Fibroblast of skin of left quadriceps (primary cell): ENCODE measurements around the gene FN3KRP.

Experiments
- DNase-seq, 2 experiments: peaks; one replicate each; pipeline ENCODE4 v3.0.0-alpha.2; 2013; ENCODE audit warnings: low read depth in 2 of 2

FN3KRP gene

DNA sequence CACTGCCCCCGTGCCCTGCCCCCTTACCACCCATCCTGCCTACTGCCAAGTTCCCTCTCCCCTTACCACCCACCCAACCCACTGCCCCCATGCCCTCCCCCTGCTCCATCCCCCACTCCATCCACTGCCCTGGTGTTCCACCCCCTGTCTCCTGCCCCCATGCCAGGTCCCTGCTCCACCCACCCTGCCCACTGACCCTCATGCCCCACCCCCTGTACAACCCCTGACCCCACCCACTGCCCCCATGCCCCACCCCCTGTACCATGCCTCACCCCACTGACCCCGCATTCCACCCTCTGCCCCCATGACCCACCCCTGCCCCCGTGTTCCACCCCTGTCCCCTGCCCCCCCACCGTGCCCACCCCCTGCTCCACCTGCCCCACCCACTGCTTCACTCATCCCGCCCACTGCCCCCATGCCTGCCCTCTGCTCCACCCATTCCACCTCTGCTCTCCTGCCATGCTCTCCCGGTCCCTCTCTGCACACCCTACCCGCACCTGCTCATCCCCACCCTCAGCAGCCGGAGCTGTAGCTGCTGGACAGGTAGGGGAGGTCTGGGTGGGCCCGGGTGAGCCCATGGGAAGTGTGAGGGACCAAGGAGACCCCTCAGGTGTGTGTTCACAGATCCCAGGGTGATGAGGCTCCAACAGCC, 7.4 kb upstream of the FN3KRP start:
- DNase-seq: no peak

DNA sequence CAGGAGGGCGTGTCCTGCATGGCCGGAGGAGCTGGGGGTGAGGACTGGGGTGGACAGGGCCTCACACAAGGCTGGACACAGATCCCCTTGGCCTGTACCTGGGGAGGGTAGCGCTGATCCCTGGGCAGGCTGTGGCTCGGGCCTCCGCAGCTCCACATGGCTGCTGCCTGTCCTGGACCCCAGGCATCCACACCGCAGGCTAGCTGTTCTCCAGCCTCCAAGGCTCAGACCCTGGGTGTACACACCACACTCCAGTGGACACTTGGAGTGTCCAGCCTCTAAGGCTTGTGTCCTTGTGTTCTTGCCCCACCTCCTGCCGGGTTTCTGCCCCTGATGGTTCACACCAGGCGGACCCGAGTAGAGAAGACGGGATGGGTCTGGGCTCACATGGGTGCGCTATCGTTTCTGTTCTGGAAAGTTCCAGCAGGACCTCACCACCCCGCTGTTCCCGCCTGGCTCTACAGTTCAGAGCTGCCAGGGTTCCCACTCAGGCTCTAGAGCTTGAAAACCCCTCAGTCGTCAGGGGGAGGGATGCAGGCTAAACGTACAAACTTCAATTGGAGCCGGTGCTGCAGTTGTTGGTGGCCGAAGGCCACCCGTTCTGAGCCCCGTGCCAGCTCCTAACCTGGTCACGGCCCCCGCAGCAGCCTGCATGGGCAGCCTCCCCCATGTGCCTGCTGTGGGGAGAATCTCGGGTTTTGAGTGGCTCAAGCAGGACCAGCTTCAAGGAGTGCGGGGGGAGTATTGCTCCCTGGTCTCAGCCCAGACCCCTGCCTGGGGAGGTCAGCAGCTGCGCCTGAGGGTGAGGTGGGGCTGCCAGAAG, 6.6 kb upstream of the FN3KRP start:
- DNase-seq: no peak

DNA sequence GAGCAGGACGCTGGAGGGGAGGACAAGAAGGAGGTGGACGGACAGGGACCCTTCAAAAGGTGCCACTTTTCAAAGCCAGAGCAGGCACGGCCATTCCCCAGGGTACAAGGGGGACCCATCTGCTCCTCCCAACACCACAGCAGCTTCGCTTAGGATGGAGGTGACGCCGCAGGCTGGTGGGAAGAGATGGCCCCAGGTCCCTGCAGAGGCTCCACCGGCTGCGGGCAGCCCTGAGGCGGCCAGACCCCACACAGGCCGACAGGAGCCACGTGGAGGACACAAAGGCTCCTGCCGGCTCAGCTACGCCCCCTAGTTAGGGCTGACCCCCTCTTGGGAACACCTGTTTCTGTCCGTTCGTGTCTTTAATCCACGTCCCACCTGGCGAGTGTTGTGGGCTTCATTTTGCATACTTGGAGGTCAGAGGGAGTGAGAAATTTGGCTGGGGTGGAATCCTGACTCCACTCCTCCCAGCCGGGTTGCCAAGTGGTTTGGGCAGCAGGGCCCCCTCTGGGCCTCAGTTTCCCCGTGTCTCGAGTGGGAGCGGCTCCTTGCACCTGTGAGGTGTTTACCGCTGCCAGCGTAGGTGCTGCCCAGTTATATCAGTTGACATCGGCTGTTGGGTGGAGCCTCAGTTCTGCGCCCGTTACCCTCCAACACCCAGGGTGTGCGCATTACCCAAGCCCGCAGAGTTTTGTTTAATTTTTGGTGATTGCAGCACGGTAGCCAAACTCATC, 5.8 kb upstream of the FN3KRP start:
- no peak for DNase-seq

DNA sequence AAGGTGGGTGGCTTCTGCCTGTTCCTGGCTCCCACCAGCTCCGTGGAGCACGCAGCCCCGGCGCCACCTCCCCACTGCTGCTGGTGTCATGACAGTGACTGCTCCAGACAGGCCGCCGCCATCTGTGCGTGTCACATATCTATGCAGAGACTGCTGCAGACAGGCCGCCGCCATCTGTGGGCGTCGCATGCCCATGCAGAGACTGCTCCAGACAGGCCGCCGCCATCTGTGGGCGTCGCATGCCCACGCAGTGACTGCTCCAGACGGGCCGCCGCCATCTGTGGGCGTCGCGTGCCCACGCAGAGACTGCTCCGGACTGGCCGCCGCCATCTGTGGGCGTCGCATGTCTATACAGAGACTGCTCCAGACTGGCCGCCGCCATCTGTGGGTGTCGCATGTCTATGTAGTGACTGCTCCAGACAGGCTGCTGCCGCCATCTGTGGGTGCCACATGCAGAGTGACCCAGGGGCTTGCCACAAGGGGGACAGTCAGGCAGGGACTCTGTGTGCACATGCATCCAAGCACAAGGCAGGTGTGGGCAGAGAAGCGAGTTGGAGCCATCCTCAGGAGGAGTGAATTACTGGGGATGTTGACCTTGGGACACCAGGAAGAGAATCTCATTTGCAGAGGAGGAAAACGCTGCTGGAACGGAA, 3.3 kb upstream of the FN3KRP start:
- no peak for DNase-seq

DNA sequence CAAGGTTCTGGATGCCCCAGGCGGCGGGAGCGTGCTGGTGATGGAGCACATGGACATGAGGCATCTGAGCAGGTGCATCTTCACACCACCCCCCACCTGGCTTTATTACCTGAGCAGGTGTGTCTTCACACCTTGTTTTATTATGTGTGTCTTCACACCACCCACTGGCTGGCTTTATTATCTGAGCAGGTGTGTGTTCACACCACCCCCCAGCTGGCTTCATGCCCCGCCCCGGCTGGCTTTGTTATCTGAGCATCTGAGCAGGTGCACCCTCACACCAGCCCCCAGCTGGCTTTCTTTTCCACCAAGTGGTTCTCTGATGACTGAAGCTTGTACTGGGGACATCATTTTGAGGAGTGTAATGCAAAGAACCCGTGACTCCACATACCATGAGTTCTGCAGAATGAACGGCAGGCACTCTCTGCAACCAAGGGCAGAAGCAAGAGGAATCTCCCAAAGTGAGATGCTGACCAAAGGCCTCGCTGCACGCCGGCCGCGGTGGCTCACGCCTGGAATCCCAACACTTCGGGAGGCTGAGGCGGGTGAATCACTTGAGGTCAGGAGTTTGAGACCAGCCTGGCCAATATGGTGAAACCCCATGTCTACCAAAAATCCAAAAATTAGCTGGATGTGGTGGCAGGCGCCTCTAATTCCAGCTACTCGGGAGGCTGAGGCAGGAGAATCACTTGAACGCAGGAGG, 2.6 kb downstream of the FN3KRP start:
- no peak for DNase-seq

DNA sequence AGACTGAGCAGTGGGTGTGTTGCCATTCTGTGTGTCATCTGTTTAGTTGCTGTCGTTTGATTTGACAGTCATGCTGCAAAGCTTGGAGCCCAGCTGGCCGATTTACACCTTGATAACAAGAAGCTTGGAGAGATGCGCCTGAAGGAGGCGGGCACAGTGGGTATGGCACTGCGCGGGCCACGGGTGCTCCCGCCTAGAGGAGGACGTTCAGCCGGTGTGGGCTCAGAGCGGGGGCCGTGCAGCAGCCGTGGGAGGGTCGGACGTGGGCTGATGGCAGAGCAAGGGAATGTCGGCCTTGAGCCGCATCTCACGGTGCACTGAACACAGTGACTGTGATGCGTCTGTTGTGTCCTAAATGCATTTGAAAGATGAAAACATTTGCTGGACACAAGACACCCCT, 3.7 kb downstream of the FN3KRP start:
- DNase-seq: no peak

DNA sequence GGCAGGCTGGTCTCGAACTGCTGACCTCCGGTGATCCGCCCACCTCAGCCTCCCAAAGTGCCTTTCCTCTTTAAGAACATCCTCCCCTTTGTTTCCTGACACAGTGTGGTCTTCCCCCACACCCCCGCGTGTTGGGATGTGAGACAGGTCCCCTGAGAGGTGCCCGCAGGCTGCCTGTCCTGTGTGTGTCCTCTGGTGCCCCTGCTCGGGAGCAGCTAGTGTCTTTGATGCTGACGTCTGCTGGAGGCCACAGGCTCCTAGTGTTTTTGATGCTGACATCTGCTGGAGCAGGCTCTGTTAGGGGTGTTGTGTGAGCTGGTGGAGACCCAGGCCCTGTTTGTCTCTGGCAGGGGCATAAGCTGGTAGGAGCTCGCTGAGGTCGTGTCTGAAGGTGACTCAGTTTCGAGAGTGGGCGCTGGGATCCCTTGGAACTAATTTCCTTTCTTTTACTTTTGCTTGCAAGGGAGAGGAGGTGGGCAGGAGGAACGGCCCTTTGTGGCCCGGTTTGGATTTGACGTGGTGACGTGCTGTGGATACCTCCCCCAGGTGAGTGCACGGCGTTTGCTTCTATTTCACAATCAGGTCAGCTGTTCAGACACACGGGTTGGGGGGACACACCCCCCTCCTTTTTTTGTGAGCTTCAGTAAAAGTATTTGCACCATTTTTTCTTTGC, 6.0 kb downstream of the FN3KRP start:
- DNase-seq: no peak

DNA sequence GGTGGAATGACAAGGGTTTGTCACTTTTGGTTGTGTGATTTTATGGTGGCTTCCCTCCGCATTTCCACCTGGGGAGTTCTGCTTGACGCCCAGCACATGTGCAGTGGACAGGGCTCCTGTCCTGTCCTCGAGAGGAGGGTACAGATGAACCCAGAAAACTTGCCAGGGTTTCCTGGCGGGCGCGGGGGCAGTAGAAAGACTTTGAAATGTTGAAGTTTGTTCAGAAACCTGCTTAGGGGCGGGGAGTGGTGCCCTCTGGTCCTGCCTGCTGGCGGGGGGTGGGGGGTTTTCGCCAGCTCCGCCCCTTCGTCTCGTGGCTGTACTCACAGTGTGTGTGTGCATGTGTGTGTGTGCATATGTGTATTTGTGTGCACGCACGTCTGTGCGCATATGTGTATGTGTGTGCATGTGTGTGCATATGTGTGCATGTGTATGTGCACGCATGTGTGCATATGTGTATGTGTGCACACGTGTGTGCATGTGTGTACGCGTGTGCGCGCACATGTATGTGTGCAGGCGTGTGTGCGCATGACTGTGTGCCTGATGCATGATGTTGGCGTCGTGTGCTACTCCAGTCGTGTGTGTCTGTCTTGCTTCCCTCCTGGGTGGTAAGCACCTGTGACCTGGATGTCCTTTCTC, 6.8 kb downstream of the FN3KRP start:
- no peak for DNase-seq

DNA sequence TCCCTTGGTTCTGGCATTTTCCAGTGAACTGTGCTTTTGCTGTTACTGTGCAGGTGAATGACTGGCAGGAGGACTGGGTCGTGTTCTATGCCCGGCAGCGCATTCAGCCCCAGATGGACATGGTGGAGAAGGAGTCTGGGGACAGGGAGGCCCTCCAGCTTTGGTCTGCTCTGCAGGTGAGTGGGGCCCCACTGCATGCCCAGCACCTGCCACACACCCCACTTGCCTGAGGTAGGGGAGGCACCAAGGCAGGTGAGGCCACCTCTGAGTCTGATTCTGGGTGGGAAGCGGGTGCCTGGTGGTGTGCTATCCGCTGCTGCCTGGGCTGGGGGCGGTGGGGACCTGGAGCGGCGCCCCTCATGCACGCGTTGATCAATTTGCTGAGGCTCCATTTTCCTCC, 9.9 kb downstream of the FN3KRP start:
- no peak for DNase-seq

DNA sequence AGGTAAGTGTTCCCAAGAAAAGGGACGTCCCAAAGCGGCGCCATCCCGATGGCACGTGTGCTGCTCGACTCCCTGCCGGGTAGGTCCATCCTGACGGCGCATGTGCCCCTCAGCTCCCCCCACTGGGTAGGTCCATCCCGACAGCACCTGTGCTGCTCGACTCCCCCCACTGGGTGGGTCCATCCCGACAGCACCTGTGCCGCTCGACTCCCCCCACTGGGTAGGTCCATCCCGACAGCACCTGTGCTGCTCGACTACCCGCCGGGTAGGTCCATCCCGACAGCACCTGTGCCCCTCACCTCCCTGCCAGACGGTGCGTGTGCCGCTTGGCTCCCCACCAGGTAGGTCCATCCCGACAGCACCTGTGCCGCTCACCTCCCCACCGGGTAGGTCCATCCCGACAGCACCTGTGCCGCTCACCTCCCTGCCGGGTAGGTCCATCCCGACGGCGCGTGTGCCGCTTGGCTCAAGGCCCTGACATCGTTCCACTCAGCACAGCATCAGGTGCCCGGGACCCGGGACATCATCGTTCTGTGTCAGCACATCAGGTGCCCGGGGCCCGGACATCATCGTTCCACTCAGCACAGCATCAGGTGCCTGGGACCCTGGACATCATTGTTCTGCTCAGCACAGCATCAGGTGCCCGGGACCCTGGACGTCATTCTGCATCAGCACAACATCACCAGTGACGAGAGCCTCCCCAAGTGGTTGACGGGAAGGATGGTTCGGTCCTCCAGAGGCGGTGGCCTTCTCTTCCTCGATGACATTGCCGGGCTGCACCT, 13.2 kb downstream of the FN3KRP start:
- no peak for DNase-seq

DNA sequence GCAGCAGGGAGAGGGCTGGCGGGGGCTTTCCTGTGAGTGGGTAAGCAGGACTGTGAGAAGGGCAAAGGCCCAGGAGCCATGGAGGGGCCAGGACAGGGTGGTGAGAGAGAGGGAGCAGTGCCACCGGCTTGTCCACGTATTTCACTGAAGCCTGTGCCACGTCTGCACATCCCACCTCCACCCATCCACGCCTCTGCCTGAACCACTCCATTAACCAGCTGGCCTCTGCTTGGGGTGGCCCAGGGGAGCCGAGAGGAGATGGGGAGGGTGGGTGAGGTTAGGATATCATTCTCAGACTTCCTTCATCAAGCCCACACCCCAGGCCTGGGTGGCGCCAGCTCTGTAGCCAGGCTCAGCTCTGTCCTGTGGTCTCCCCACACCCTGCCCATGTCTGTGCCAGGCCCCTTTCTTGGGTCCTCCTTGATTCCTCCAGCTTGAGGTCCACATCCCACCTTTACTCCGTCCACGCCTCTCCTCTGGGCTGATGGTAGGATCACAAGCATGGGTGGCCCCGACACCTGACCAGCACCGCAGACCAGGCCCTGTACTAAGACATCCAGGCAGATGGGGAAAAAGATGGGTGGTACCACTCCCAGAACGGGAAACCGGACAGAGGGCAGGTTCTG, 15.7 kb downstream of the FN3KRP start:
- DNase-seq: no peak

DNA sequence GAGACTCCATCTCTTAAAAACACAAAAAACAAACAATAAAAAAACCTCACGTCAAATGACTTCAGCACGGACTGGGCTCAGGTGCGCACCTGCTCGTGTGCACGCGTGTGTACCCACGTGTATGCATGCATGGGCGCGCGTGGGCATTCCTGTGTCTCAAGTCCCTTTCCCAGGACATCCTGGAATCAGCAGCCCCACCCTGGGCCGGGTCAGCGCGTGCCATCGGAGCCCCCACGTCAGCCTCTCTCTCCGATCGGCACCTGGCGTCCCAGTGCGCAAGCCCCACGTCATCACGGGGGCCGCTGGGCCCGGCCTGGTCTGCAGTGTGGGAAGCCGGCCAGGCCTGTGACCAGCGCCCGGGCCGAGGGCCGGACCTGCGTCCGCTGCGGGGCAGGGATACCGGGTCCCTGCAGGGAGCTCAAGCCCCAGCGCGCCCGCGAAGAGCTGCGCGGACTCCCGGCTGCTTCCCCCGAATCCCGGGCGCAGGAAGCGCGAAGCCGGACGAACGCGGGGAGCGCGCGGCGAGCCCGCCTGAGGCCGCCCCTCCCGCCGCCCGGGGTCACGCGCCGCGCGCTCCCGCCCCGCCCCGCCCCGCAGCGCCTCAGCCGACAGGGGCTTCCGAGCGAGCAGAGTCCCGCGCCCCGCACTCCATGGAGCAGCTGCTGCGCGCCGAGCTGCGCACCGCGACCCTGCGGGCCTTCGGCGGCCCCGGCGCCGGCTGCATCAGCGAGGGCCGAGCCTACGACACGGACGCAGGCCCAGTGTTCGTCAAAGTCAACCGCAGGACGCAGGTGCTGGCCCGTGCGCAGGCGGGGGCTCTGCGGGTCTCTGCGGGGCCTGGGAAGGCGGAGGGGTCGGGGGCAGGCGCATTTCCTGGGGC, 18.7 kb downstream of the FN3KRP start, which contains the start of gene FN3K:
Gene FN3K, plus strand, starts transcription at position 629 of the 880 bp plus-strand sequence. Its CDS starts 22 bp downstream, at position 651.
- DNase-seq: peak in 1 of 2 experiments; percentile 4

DNA sequence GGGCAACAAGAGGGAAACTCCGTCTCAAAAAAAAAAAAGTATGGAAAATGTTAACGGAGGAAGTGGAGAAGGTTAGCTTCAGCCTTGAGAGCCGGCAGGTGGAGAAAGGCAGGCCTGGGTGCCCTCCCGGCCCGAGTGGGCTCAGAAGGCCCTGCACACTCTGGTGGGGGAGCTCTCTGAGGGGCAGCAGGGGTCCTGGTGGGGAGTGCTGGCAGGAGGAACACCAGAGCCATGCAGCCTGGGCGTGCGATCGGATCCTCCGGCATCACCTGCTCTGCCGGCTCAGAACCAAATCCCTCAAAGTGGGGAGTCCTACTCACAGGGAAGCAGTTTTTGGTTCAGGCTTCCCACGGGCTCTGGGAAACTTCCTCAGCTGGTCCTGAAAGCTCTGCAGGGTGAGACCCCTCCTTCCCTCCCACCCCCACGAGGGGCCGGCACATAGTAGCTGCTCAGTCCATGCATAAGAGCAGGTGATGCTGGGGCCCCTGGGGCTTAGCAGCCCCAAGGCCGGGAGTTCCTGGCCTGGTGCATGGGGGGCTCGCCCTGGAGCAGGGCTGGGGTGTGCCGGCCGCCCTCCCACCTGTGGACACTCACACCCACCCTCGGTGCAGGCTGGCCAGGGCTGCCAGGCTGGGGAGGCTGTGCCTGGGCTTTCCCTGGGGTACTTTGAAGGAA, 20.1 kb downstream of the FN3KRP start:
- no peak for DNase-seq

DNA sequence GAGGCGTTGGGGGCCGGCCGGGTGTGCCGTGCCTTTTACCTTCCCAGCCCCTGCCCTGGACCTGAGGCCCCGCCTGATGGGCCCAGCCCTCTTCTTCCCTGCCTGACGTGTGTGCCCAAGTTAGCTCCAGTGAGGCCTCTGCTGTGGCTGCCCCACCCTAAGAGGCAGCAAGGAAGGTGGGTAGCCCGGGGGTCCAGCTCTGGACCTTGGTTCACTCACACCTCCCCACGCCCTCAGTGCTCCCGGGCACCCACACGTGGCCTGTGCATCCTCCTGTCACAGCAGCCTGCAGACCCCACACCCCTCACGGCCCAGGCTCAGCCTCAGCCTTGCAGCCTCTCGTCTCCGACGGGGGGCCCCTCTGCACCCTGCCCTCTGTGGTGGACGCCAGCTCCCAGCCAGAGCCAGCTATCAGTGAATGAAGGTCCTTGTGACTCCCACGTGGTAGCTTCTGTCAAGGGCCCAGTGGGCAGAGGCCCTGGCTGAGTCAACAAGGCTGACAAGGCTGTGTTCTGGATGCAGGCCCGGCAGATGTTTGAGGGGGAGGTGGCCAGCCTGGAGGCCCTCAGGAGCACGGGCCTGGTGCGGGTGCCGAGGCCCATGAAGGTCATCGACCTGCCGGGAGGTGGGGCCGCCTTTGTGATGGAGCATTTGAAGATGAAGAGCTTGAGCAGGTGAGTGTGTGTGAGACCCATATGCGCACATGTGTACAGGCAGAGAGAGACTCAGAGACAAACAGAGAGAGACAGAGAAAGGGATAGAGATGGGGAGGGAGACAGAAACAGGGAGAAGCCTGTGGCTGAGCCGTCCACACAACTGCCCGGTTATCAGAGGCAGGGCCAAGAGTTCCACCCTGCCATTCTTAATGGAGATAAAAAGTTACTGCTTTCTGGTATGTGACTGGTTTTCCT, 21.7 kb downstream of the FN3KRP start:
- no peak for DNase-seq

DNA sequence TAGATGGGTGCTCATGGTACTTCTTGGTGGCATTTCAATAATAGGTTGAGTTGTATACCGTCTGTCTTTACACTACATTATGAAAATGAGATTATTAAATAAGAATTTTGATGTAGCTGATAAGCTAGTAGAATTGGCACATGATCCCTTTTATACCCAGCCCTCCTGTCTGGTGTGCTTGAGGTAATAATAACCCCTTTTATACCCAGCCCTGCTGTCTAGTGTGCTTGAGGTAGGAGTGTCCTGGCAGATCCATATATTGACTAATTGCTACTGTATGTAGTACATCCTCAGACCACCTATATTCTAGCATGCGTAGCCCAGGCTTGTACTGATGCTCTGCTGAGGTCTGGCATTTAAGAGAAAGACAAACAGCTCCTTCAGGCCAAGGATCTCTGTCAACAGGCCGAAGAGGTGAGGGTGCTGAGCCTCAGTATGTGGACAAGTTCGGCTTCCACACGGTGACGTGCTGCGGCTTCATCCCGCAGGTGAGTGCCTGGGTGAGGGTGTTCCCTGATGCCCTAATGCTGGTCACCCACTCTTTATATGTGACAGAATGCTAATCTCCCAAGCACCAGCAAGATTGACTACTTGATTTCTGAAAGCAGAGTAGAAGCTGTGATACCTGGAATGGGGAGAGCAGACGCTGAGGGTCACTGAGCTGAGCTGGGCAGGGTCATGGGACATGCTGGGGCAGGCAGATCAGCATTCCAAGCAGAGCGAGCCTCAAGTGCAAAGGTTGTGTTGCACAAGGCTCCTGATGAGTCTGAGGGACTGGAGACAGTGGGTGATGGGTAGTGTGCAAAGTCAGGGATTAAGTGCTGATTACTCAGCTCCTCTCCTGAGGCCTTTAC, 24.6 kb downstream of the FN3KRP start:
- no peak for DNase-seq
